OCI-LY1 (cell line): ENCODE results near the gene DTL.

Experiments used
- EZH2 ChIP-seq: fragments of 200-600 bp; sonication (generic), shearing (Covaris generic); IDR thresholded peaks from 2 replicates; pipeline ENCODE4 v1.8.0; 2017; ENCODE audit warnings: borderline replicate concordance, mixed run types, mild to moderate bottlenecking, antibody characterized with exemption, low read length, moderate library complexity, mixed read lengths
- TF ChIP-seq, protein P1 (sequence below): fragments of 200-600 bp; sonication (generic), shearing (Covaris generic); IDR thresholded peaks from 2 replicates; pipeline ENCODE4 v1.5.1; 2017; ENCODE audit warnings: mild to moderate bottlenecking, antibody characterized with exemption, low read length, moderate library complexity, mixed read lengths

DNA sequence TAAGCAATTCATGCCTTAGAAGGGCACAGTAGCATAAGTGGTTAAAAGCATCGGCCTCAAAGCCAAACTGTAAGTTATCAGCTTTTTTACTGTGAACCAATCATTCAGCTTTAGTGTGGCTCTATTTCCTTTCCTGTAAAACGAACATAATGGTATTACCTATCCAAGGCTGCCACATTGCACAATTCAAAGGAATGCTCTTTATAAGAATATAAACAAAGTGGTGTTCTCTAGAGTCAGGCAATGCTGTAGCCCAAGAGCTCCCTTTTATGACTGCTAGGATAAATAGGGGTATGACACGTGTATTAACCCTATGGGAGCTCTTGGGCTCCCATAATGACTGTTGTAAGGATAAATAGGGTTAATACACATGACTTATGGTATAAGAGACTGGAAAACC lies 25.5 kb upstream of the DTL start:
- TF ChIP-seq, protein P1, sequence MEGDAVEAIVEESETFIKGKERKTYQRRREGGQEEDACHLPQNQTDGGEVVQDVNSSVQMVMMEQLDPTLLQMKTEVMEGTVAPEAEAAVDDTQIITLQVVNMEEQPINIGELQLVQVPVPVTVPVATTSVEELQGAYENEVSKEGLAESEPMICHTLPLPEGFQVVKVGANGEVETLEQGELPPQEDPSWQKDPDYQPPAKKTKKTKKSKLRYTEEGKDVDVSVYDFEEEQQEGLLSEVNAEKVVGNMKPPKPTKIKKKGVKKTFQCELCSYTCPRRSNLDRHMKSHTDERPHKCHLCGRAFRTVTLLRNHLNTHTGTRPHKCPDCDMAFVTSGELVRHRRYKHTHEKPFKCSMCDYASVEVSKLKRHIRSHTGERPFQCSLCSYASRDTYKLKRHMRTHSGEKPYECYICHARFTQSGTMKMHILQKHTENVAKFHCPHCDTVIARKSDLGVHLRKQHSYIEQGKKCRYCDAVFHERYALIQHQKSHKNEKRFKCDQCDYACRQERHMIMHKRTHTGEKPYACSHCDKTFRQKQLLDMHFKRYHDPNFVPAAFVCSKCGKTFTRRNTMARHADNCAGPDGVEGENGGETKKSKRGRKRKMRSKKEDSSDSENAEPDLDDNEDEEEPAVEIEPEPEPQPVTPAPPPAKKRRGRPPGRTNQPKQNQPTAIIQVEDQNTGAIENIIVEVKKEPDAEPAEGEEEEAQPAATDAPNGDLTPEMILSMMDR, result no peak
- no peak for TF ChIP-seq EZH2
